ENCODE results near the gene GLP1R.

GLP1R gene

DNA sequence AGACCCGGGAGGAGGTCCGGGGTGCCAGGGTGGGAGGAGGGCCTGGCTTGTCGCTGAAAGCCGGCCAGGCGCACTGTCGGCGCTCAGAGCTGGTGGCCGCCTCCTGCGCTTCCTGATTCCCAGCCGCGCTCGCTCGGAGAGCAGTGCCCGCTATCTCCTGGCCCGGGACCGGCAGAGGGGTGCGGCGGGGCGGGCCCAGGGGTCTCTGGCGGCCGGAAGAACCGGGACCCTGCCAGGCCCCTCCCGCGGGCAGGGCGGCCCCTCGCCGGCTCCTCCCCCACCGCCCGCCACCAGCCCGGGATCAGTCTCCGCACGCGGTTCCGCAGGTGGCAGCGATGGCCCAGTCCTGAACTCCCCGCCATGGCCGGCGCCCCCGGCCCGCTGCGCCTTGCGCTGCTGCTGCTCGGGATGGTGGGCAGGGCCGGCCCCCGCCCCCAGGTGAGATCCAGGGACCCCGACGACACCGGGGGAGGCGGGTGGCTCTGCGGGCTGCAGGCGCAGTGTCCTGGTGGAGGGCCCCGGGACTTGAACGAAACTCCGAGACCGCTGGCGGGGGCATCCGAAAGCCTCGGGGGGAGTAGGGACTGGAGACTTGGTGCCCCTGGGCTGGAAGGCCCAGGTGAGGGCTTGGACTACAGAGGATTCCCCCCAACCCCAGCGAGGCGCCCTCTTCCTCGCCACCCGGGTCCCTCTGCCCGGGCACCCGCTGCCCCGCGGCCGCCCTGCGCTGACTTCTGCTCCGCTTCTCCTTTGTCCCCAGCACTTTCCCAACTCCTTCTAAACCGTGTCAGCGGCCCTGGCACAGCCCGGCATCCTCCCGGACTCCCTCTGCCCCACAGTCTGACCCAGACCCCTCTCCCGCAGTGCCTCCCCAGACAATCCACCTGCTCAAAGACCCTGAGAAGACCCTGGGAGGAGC, at the start of gene GLP1R:
TSS of gene GLP1R (plus strand) at position 301 of the 919 bp plus-strand sequence. CDS start at position 361, 60 bp downstream.
- DNase-seq: no peak

- DNase-seq: peak in 1 of 2 donors; percentile 10
These were observed 45.5 kb upstream of the GLP1R start for GRCh38 chr6:39003072-39003471.

- no peak for DNase-seq
These were observed 45.1 kb upstream of the GLP1R start for GRCh38 chr6:39003492-39003891.

DNA sequence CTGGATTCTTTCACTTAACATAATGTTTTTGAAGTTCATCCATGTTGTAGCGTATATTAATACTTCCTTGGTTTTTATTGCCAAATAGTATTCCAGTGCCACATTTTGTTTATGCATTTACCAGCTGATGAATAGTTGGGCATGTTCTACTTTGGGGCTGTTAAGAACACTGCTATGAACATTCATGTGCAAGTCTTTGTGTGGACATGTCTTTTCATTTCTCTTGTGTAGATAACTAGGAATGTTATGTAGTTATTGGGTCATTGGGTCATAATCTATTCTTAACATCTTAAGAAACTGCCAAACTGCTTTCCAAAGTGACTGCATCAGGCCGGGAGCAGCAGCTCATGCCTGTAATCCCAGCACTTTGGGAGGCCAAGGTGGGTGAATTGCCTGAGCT, 43.8 kb upstream of the GLP1R start:
- no peak for DNase-seq

- DNase-seq: no peak
These were observed 42.8 kb upstream of the GLP1R start for GRCh38 chr6:39005774-39006173.

- no peak for DNase-seq
These were observed 41.0 kb upstream of the GLP1R start for GRCh38 chr6:39007575-39007974.

GRCh38 chr6:39008737-39009136, 39.8 kb upstream of the GLP1R start:
- DNase-seq: no peak

DNA sequence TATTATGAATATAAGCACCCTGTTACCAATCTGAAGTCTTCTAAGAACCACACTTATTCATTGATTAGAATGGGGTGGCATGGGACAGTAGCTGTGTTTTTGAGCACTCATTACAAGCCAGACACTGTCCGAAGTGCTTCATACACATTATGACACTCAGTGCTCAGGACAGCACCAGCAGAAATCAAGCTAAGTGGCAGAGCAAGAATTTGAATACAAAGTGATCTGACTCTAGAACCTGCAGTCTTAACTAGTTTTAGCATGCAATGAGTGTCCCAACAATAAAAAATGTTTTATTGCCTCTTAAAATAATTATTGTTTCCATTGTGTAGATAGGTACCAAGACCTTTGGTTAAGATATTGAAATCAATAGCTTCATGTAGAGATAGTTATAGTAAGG, 39.1 kb upstream of the GLP1R start:
- DNase-seq: no peak

GRCh38 chr6:39016839-39017546, 31.6 kb upstream of the GLP1R start:
- DNase-seq: no peak

DNA sequence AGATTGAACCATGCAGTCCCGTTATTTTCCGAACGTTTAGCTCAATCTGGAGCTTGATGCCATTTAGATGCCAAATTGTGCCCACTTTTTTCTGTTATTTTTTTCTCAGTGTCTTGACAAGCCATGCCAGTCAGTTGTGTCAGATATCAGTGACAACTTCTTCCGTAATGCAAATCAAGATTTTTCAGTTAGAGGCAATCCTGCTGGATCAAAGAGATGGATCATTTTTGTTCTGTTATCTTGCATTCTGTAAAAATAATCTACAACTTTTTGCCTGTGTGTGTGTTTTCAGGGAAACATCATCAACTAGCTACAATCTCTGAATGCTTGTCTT, 31.1 kb upstream of the GLP1R start:
- DNase-seq: no peak

DNA sequence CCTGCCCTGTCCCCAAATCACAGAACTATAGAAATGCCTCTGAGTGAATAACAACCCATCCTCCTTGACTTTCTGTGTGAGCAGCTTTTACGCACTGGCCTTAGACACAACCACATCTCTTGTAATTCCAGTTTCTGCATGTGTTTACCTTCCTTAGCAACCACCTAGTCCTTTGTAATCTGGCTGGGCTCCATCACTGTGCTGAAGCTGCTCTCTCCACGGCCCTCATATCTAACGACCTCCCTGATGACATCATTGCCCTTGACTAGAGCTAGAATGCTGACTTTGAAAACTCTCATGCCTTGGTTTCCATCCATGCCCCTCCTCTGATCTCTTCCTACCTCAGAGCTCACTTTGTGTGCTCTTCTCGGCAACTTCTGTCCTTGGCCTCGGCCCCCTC, 30.5 kb upstream of the GLP1R start:
- no peak for DNase-seq

DNA sequence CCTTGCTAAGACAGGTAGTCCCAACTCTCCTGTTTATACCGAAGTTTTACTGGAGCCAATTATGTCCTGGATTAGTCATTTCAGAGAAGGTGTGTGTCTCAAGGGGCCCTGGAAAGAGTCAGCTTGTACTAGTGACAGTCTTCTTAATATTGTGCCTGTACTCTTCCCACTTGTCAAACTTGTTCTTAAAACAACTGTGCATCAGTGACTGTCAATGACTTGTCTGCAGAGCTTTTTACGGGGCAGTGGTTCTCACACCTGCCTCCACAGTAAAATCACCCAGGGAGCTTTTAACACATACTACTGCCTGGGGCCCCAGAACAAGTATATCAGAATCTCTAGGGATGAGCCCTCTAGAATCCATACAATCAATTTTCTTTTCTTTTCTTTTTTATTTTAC, 28.4 kb upstream of the GLP1R start:
- no peak for DNase-seq

DNA sequence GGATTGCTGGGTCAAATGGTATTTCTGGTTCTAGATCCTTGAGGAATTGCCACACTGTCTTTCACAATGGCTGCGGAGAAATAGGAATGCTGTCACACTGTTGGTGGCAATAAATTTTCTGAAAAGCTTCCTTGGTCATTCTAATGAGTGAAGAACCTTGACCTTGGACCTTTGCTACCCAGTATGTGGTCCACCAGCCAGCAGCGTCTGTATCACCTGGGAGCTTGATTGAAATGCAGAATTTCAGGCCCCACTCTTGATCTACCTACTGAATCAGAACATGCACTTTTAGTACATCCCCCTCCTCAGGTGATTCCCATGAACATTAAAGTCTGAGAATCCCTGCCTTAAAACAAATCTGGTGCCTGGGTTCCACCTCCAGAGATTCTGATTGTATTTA, 27.5 kb upstream of the GLP1R start:
- no peak for DNase-seq

DNA sequence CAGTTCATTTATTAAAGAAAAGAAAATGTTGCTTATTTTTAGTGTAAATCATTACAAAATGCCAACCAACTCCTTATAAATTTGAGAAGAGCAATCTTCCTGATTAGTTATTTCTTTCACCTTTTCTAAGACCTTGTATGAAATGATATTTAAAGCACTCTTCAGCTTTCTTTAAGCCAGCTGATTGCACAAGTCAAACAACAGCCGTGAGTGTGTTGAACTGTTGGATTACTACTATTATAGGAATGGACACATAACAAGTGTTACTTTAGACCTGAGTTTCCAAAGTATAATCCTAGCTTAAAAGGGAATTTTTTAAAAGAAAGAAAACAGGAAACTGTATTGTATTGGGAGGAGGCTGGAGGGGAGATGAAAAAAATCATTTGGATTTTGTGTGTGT, 26.8 kb upstream of the GLP1R start:
- no peak for DNase-seq

DNA sequence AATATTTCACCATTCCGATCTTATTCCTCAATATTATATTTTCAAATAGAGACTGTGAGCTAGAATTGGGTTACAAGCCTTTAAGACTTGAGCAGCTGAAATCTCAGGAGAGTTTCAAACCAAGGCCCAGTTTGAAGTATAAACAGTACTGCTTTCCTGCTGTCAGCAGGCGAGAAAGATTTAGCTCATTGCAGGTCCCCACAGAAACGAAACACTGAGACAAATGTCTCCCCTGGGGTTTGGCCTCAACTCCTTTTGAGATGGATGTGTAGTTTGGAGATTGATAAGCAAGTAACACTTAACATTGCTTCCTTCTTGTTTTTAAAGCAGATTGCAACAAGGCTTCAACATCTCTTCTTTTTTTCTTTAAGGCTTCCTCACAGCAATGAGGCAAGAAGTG, 22.4 kb upstream of the GLP1R start:
- no peak for DNase-seq

- no peak for DNase-seq
These were observed 19.2 kb upstream of the GLP1R start for GRCh38 chr6:39029156-39030011.

DNA sequence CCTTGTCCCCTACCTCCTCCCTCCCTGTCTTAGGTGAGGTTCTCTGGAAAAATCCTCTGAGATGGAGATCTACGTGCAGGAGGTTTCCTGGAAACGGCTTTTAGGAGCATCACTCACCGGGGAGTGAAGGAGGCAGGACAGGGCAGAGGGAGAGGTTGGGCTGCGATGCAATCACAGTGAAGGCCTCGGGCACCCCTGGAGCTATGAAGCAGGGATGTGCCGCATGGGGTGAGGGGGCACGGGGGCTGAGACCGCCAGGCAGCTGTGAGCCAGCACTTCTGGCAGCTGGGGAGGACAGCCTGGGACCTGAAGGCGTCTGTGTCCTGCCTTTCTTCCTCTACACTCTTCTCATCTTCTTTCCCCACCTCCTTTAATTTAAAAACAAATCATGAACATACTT, 12.9 kb upstream of the GLP1R start:
- no peak for DNase-seq

DNA sequence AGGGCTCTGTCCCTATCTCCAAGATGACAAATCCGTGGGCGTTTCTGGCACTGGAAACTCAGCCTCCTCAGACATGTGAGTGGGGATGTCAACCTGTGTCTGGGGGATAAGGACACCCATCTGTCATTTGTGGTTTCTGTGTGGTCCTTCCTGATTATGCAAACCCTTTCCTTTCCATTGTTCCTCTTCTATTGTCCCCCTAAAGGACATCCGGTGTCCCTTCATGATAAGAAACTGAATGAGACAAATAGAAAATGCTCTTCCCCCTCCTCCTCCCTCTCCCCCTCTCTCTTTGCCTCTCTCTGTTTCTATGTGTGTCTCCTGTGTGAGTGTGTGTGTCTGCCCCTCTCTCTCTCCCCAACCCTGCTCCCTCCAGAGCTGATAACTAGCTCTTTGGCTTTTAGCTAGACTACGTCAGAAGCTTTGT, 11.5 kb upstream of the GLP1R start:
- no peak for DNase-seq

GRCh38 chr6:39037707-39038106, 10.9 kb upstream of the GLP1R start:
- no peak for DNase-seq

GRCh38 chr6:39040080-39040673, 8.4 kb upstream of the GLP1R start:
- no peak for DNase-seq

DNA sequence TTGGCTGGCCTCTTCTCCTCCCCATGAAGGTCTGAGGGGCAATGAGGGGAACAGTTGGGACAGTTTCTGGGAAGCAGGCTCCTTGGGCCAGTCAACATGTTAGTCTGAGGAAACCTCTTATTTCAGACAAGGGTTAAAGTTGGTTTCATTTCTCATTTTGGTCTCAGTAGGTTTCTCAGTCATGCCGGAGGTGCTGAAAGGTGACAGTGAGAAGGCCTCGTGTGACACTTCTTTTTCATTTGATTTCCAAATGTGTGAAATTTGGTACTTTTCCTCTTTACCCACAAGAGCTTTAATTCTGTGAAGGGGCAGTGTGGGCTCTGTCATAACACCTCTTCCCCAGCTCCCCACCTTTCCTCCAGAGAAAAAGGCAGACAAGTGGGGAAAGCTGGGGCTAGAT, 7.5 kb upstream of the GLP1R start:
- no peak for DNase-seq

DNA sequence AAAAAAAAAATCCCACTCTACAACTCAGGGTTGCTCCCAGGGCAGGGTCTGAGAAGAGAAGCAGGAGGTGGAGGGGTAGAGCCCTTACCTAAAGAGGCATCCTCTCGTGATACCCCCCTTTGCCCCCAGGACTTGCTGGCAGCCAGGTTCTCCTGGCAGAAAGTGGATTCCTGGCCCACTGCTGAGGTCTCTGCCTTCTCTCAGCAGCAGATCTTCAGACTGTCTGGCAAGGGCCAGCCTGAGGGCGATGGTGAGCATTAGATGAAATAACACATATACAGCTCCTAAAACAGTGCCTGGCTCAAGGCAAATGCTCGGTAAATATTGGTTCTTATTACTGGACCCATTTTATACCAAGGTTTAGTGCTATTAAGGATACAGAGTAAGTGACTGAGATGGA, 4.8 kb upstream of the GLP1R start:
- DNase-seq: no peak

DNA sequence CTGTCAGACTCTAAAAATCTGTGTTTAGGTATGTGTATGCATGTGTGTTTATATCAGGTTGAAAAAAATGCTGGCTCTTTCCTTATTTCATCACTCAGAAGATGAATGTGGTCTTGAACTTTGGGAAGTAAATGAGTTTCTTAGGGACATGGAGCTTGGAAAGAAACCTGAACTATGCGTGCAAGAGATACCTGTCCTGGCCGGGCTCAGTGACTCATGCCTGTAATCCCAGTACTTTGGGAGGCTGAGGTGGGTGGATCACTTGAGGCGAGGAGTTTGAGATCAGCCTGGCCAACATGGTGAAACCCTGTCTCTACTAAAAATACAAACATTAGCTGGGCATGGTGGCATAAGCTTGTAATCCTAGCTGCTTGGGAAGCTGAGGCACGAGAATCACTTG, 4.4 kb upstream of the GLP1R start:
- DNase-seq: no peak

All from bone marrow (tissue), 2 donors.